ENCODE measurements around the gene ZNF576.

GRCh38 chr19:43607238-43608205, 11.1 kb downstream of the ZNF576 start:
- TF ChIP-seq POLR2A (IDR thresholded peaks at IDR 0.05; ENCODE audit: low read length) (no peak), GATA1 (IDR thresholded peaks at IDR 0.05; ENCODE audit: low read depth, low read length) (no peak)
